ENCODE results near the gene BLACAT1.
"Not testable (repeated sequence)": the region's sequence is repeated elsewhere in the genome, so short reads cannot be mapped to it uniquely, and the experiment has no call there.

BLACAT1 gene

GRCh38 chr1:205416322-205416721 is 39.5 kb downstream of the BLACAT1 start:
- TF ChIP-seq, protein P1, sequence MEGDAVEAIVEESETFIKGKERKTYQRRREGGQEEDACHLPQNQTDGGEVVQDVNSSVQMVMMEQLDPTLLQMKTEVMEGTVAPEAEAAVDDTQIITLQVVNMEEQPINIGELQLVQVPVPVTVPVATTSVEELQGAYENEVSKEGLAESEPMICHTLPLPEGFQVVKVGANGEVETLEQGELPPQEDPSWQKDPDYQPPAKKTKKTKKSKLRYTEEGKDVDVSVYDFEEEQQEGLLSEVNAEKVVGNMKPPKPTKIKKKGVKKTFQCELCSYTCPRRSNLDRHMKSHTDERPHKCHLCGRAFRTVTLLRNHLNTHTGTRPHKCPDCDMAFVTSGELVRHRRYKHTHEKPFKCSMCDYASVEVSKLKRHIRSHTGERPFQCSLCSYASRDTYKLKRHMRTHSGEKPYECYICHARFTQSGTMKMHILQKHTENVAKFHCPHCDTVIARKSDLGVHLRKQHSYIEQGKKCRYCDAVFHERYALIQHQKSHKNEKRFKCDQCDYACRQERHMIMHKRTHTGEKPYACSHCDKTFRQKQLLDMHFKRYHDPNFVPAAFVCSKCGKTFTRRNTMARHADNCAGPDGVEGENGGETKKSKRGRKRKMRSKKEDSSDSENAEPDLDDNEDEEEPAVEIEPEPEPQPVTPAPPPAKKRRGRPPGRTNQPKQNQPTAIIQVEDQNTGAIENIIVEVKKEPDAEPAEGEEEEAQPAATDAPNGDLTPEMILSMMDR (IDR thresholded peaks at IDR 0.05; ENCODE audit: insufficient read depth, low read depth, low read length, missing control alignments): no peak
- H3K4me3 ChIP-seq (ENCODE audit: low read depth, low read length): no peak overlapping the region
- no peak for DNase-seq (ENCODE audit: low read depth)

DNA sequence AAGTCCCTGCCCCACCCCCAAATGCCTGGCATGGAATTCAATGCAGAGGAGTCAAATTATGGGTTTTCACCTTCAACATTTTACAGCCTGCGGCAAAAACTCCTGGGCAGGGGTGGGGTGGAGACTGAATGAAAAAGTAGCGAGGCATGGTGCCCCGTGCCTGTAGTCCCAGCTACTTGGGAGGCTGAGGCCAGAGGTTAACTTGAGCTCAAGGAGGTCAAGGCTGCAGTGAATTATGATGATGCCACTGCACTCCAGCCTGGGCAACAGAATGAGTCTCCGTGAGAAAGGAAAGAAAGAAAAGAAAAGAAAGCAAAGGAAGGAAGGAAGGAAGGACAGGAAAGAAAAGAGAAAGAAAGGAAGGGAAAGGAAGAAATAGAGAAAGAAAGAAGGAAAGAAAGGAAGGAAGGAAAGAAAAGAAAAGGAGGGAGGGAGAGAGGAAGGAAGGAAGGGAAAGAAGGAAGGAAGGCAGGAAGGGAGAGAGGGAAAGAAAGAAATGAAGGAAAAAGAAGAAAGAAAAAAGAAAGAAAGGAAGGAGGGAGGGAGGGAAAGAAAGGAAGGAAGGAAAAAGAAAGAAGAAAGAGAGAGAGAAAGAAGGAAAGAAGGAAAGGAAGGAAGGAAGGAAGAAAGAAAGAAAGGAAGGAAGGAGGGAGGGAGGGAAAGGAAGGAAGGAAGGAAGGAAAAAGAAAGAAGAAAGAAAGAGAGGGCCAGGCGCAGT is 45.1 kb downstream of the BLACAT1 start:
- H3K4me3 ChIP-seq (ENCODE audit: low read depth, low read length): no peak overlapping the region
- DNase-seq (ENCODE audit: low read depth): no peak
- TF ChIP-seq, protein P1 (IDR thresholded peaks at IDR 0.05; ENCODE audit: insufficient read depth, low read depth, low read length, missing control alignments): no peak

- no peak overlapping the region for H3K4me3 ChIP-seq (ENCODE audit: low read depth, low read length)
- TF ChIP-seq, protein P1 (IDR thresholded peaks at IDR 0.05; ENCODE audit: insufficient read depth, low read depth, low read length, missing control alignments): no peak
- no peak for DNase-seq (ENCODE audit: low read depth)
Observed at GRCh38 chr1:205407970-205408369, 47.9 kb downstream of the BLACAT1 start.

GRCh38 chr1:205406252-205406651 is 49.6 kb downstream of the BLACAT1 start:
- DNase-seq (ENCODE audit: low read depth); H3K4me3 ChIP-seq (ENCODE audit: low read depth, low read length): not testable (repeated sequence)
